Lung (tissue), 12 donors: ENCODE results near the gene ERC2. TPM values are rescaled to one million over a fixed set of nuclear protein-coding genes. Genes with fewer than 3 reads are reported as not detected.

Source experiments
- ATAC-seq: fragments of 200-7000 bp; cut with Tn5 transposase; one replicate; pipeline ENCODE4 v1.9.1; 2020; ENCODE audit warnings: moderate number of reproducible peaks; ENCODE audit not compliant: insufficient read depth, low FRiP score
- DNase-seq, 3 donors: peaks; one replicate each; pipeline ENCODE4 v3.0.0-alpha.2; 2013 to 2017
- H3K27ac ChIP-seq, 2 donors: one replicate each; pipeline ENCODE4 v1.5.1; 2013; ENCODE audit warnings: mild to moderate bottlenecking in 2 of 2, moderate library complexity in 2 of 2, control low read depth in 1 of 2, inconsistent platforms in 1 of 2, low read depth in 1 of 2, low read length in 1 of 2
- H3K27me3 ChIP-seq, 3 donors: one replicate each; pipeline ENCODE4 v1.5.1; 2013; ENCODE audit warnings: low read length in 2 of 3; ENCODE audit not compliant: control insufficient read depth in 3 of 3, insufficient read depth in 3 of 3
- H3K36me3 ChIP-seq, 4 donors: one replicate each; pipeline ENCODE4 v1.5.1; 2013; ENCODE audit warnings: low read length in 4 of 4, mild to moderate bottlenecking in 1 of 4, moderate library complexity in 1 of 4; ENCODE audit not compliant: control insufficient read depth in 4 of 4, insufficient read depth in 4 of 4
- H3K4me1 ChIP-seq, 5 donors: one replicate each; pipeline ENCODE4 v1.5.1; 2013; ENCODE audit warnings: low read length in 5 of 5, mild to moderate bottlenecking in 2 of 5, moderate library complexity in 1 of 5; ENCODE audit not compliant: control insufficient read depth in 5 of 5, insufficient read depth in 5 of 5
- H3K4me3 ChIP-seq: one replicate; pipeline ENCODE4 v1.5.1; 2013; ENCODE audit warnings: mild to moderate bottlenecking, control low read depth, moderate library complexity
- H3K9ac ChIP-seq, 2 donors: one replicate each; pipeline ENCODE4 v1.5.1; 2013; ENCODE audit warnings: low read length in 2 of 2, control low read depth in 1 of 2; ENCODE audit not compliant: insufficient read depth in 1 of 2
- H3K9me3 ChIP-seq, 4 donors: one replicate each; pipeline ENCODE4 v1.5.1; 2013; ENCODE audit warnings: low read length in 3 of 4, mild to moderate bottlenecking in 1 of 4, moderate library complexity in 1 of 4; ENCODE audit not compliant: control insufficient read depth in 4 of 4, insufficient read depth in 3 of 4
- CTCF ChIP-seq: IDR thresholded peaks from 2 replicates; pipeline ENCODE4 v1.5.1; 2012; ENCODE audit warnings: mild to moderate bottlenecking; ENCODE audit errors: control extremely low read depth, extremely low read depth
- WGBS, 2 donors: extraction: QIAGEN DNeasy Blood & Tissue Kit; methylation state at CpG; one replicate each; pipeline ENCODE4 v1.1.7; 2013; 5-methylcytosine and 5-hydroxymethylcytosine counted together
- polyA plus RNA-seq, 2 donors: library from polyadenylated mRNA; stranded (reverse); fragments of 200-250 nt; gene quantifications; one replicate each; pipeline ENCODE4 v1.2.1, GENCODE V29; 2013
- total RNA-seq, 2 donors: library from RNA; depleted of rRNA in 1 of 2; stranded (reverse); fragments of >200 nt in 1 of 2; gene quantifications; one replicate each; pipeline ENCODE4 v1.2.1, GENCODE V29; 2014 to 2021
- donor health status: control.
- donor health status: control.
- donor health status: Bipolar disorder and iron deficiency.
- donor health status: healthy.
- donor health status: DM: yes; HTN: yes; CAD: no.

The ERC2 gene
- total and polyA plus RNA-seq, 4 donors: 0.20 to 3.5 (median 0.97) TPM

- no peak for DNase-seq
- no peak overlapping the region for H3K27ac ChIP-seq
- WGBS, 2 donors: 75 to 81% methylated on average over 2 of the region's 2 CpGs
- H3K9me3 ChIP-seq: no peaks in the 10 kb centered on the region
- no peaks in the 10 kb centered on the region for H3K36me3 ChIP-seq
- peaks cover 0 to 2% (median 0%) of the 10 kb centered on the region in 5 donors for H3K4me1 ChIP-seq
- H3K27me3 ChIP-seq: no peaks in the 10 kb centered on the region
- TF ChIP-seq CTCF: no peak
- no peak for ATAC-seq
- H3K9ac ChIP-seq: no peak overlapping the region
- no peak overlapping the region for H3K4me3 ChIP-seq
Observed at GRCh38 chr3:55662683-55663082, 805.6 kb downstream of the ERC2 start.

GRCh38 chr3:55661571-55661970 lies 806.7 kb downstream of the ERC2 start:
- peaks cover 0 to 2% (median 0%) of the 10 kb centered on the region in 5 donors for H3K4me1 ChIP-seq
- no peak overlapping the region for H3K4me3 ChIP-seq
- no peak overlapping the region for H3K27ac ChIP-seq
- 75 to 82% methylated on average over 4 of the region's 4 CpGs for WGBS, 2 donors
- H3K27me3 ChIP-seq: no peaks in the 10 kb centered on the region
- H3K9ac ChIP-seq: no peak overlapping the region
- no peak for DNase-seq
- ATAC-seq: no peak
- no peaks in the 10 kb centered on the region for H3K9me3 ChIP-seq
- no peaks in the 10 kb centered on the region for H3K36me3 ChIP-seq
- no peak for TF ChIP-seq CTCF

- DNase-seq (no peak), ATAC-seq (no peak)
- H3K9me3 ChIP-seq: no peaks in the 10 kb centered on the region
- TF ChIP-seq CTCF: no peak
- no peaks in the 10 kb centered on the region for H3K27me3 ChIP-seq
- no peak overlapping the region for H3K27ac ChIP-seq
- peaks cover 0 to 4% (median 0%) of the 10 kb centered on the region in 5 donors for H3K4me1 ChIP-seq
- 71 to 76% methylated on average over 4 of the region's 4 CpGs for WGBS, 2 donors
- H3K36me3 ChIP-seq: no peaks in the 10 kb centered on the region
- no peak overlapping the region for H3K9ac ChIP-seq
- H3K4me3 ChIP-seq: no peak overlapping the region
Observed at GRCh38 chr3:55661141-55661540, 807.1 kb downstream of the ERC2 start.

GRCh38 chr3:55660642-55661041 lies 807.6 kb downstream of the ERC2 start:
- no peak overlapping the region for H3K4me3 ChIP-seq
- 82 to 87% methylated on average over 2 of the region's 2 CpGs for WGBS, 2 donors
- DNase-seq: no peak
- no peak overlapping the region for H3K9ac ChIP-seq
- H3K27ac ChIP-seq: no peak overlapping the region
- H3K4me1 ChIP-seq: peaks cover 0 to 4% (median 0%) of the 10 kb centered on the region in 5 donors
- H3K27me3 ChIP-seq: no peaks in the 10 kb centered on the region
- no peaks in the 10 kb centered on the region for H3K36me3 ChIP-seq
- no peaks in the 10 kb centered on the region for H3K9me3 ChIP-seq
- no peak for ATAC-seq
- TF ChIP-seq CTCF: no peak
